AG04449 (cell line): Measurements from ENCODE around the gene PLEKHG4B.

Source experiments
- CTCF ChIA-PET: fragments of 350-600 bp; formaldehyde crosslinking; extraction: SDS; loops from one replicate; lab custom pipeline; 2021; ENCODE audit warnings: antibody characterized with exemption; lab: Yijun Ruan, JAX
- POLR2A ChIA-PET: fragments of 400-600, 350-600 bp; formaldehyde crosslinking; extraction: SDS; loops from one replicate; lab custom pipeline; 2020; ENCODE audit warnings: antibody characterized with exemption, inconsistent platforms; lab: Yijun Ruan, JAX
- DNase-seq: peaks from one replicate; pipeline ENCODE4 v3.0.0-alpha.2; 2010; ENCODE audit warnings: low read depth, low spot score
- H3K4me3 ChIP-seq: 2 replicates; pipeline ENCODE4 v1.5.1; 2011; ENCODE audit warnings: low read depth, mild to moderate bottlenecking, control low read depth, low read length
- CTCF ChIP-seq: IDR thresholded peaks from one replicate; pipeline ENCODE4 v1.5.1; 2011; ENCODE audit warnings: mild to moderate bottlenecking, moderate library complexity, low read length, control low read depth, inconsistent platforms; ENCODE audit not compliant: insufficient read depth; ENCODE audit errors: missing control alignments

The PLEKHG4B gene

GRCh38 chr5:75331-76320 lies 16.3 kb upstream of the PLEKHG4B start:
- no peak overlapping the region for H3K4me3 ChIP-seq
- POLR2A ChIA-PET: no interaction called here
- CTCF ChIA-PET: no interaction called here
- DNase-seq: no peak
- TF ChIP-seq CTCF: no peak

GRCh38 chr5:76358-77169 lies 15.4 kb upstream of the PLEKHG4B start:
- H3K4me3 ChIP-seq: no peak overlapping the region
- TF ChIP-seq CTCF: no peak
- no peak for DNase-seq
- CTCF ChIA-PET: no interaction called here
- POLR2A ChIA-PET: no interaction called here

- ChIA-PET POLR2A (no interaction called here), CTCF (no interaction called here)
- no peak for DNase-seq
- TF ChIP-seq CTCF: no peak
- no peak overlapping the region for H3K4me3 ChIP-seq
These were observed 14.8 kb upstream of the PLEKHG4B start for GRCh38 chr5:77170-77501.

- POLR2A ChIA-PET: no interaction called here
- DNase-seq: no peak
- CTCF ChIA-PET: no interaction called here
- no peak overlapping the region for H3K4me3 ChIP-seq
- no peak for TF ChIP-seq CTCF
These were observed 14.4 kb upstream of the PLEKHG4B start for GRCh38 chr5:77546-77945.

GRCh38 chr5:77957-78804 lies 13.8 kb upstream of the PLEKHG4B start:
- peak; percentile 83 for TF ChIP-seq CTCF
- no peak overlapping the region for H3K4me3 ChIP-seq
- ChIA-PET CTCF (interaction anchor here (1.3 kb wide), 1 partner anchor 27 kb away, joined by 3 read pairs; no protein-coding TSS in a partner anchor), POLR2A (no interaction called here)
- DNase-seq: peak; percentile 19
